CD4-positive, alpha-beta T cell treated with Interleukin-15 for 4 hours (primary cell): ENCODE measurements around the gene SPIB.
"Not testable (repeated sequence)": the region's sequence is repeated elsewhere in the genome, so short reads cannot be mapped to it uniquely, and the experiment has no call there.

Source experiments
- DNase-seq: peaks from one replicate; pipeline ENCODE4 v3.0.0-alpha.2; 2020; ENCODE audit warnings: low spot score

SPIB gene

GRCh38 chr19:50418176-50419021 lies at the start of gene SPIB:
Gene SPIB, plus strand, starts transcription at chr19:50418938. Its CDS starts 25 bp downstream, at chr19:50418963.
- DNase-seq = no peak

- no peak for DNase-seq
Measured at GRCh38 chr19:50371914-50372475, 46.7 kb upstream of the SPIB start.

- peak; percentile 96 for DNase-seq
Measured at GRCh38 chr19:50376166-50377050, 42.3 kb upstream of the SPIB start, which contains the start of gene NR1H2. Gene NR1H2, plus strand, starts transcription at chr19:50376457. Its CDS starts 1,149 bp downstream, at chr19:50377606.

- DNase-seq = peak; percentile 52
Measured at GRCh38 chr19:50377051-50377461, 41.7 kb upstream of the SPIB start.

- no peak for DNase-seq
Measured at GRCh38 chr19:50377517-50377916, 41.2 kb upstream of the SPIB start.

- no peak for DNase-seq
Measured at GRCh38 chr19:50378169-50378862, 40.4 kb upstream of the SPIB start.

GRCh38 chr19:50378863-50379236 lies 39.9 kb upstream of the SPIB start:
- DNase-seq = no peak

- no peak for DNase-seq
Measured at GRCh38 chr19:50379602-50380001, 39.1 kb upstream of the SPIB start.

GRCh38 chr19:50380137-50380536 lies 38.6 kb upstream of the SPIB start:
- DNase-seq = no peak

- no peak for DNase-seq
Measured at GRCh38 chr19:50380751-50381151, 38.0 kb upstream of the SPIB start.

GRCh38 chr19:50381881-50382729 lies 36.6 kb upstream of the SPIB start:
- no peak for DNase-seq

- DNase-seq = no peak
Measured at GRCh38 chr19:50383001-50383851, 35.5 kb upstream of the SPIB start.

GRCh38 chr19:50383852-50384684 lies 34.7 kb upstream of the SPIB start, which contains the start of gene POLD1:
Gene POLD1, plus strand, starts transcription at chr19:50384347. Its CDS starts 14,505 bp downstream, at chr19:50398852.
- peak; percentile 99 for DNase-seq

GRCh38 chr19:50384685-50385535 lies 33.8 kb upstream of the SPIB start:
- DNase-seq = no peak

- no peak for DNase-seq
Measured at GRCh38 chr19:50387176-50387867, 31.4 kb upstream of the SPIB start.

- no peak for DNase-seq
Measured at GRCh38 chr19:50387868-50388245, 30.9 kb upstream of the SPIB start.

- not testable (repeated sequence) for DNase-seq
Measured at GRCh38 chr19:50390295-50390694, 28.4 kb upstream of the SPIB start.
